Measurements from ENCODE around the gene GPR62. TPM values are rescaled to one million over a fixed set of nuclear protein-coding genes. Genes with fewer than 3 reads are reported as not detected.
A peak's percentile ranks its signal among the peaks of the same experiment; 100 is the strongest.

The GPR62 gene
- total RNA-seq, 6 experiments from 2014 or later = 0.07 to 0.10 TPM; not detected in 4

DNA sequence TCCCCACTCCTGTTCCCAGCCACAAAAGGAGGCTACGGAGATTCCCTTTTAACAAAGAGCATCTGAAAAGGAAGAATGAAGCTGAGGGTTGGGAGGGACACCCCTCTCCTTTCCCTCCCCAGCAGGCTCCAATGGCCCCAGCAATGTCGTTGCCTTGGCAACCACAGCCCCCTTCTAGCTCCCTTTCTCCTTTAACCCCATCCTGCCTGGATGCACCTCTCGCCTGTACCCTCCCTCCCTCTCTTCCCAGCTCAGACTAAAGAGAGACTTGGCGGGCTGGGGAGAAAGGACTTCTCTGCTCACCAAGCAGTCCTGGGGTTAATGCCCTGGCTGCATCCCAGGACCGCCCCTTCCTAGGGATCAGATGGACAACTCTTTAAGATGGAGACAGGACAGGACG, 47.6 kb downstream of the GPR62 start:
- Mint-ChIP-seq H3K27ac (no peak overlapping the region), H3K27me3 (ENCODE audit: insufficient read depth) (peaks cover 5% of the 10 kb centered on the region; the same call in 1 of the 2 replicates), H3K36me3 (ENCODE audit: low read depth) (no peaks in the 10 kb centered on the region), H3K4me1 (ENCODE audit: low read depth) (peaks cover 26% of the 10 kb centered on the region), H3K9me3 (no peaks in the 10 kb centered on the region), H3K4me3 (no peak overlapping the region)
- DNase-seq = no peak
- TF ChIP-seq, protein P1, sequence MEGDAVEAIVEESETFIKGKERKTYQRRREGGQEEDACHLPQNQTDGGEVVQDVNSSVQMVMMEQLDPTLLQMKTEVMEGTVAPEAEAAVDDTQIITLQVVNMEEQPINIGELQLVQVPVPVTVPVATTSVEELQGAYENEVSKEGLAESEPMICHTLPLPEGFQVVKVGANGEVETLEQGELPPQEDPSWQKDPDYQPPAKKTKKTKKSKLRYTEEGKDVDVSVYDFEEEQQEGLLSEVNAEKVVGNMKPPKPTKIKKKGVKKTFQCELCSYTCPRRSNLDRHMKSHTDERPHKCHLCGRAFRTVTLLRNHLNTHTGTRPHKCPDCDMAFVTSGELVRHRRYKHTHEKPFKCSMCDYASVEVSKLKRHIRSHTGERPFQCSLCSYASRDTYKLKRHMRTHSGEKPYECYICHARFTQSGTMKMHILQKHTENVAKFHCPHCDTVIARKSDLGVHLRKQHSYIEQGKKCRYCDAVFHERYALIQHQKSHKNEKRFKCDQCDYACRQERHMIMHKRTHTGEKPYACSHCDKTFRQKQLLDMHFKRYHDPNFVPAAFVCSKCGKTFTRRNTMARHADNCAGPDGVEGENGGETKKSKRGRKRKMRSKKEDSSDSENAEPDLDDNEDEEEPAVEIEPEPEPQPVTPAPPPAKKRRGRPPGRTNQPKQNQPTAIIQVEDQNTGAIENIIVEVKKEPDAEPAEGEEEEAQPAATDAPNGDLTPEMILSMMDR (IDR thresholded peaks at IDR 0.05) = no peak

DNA sequence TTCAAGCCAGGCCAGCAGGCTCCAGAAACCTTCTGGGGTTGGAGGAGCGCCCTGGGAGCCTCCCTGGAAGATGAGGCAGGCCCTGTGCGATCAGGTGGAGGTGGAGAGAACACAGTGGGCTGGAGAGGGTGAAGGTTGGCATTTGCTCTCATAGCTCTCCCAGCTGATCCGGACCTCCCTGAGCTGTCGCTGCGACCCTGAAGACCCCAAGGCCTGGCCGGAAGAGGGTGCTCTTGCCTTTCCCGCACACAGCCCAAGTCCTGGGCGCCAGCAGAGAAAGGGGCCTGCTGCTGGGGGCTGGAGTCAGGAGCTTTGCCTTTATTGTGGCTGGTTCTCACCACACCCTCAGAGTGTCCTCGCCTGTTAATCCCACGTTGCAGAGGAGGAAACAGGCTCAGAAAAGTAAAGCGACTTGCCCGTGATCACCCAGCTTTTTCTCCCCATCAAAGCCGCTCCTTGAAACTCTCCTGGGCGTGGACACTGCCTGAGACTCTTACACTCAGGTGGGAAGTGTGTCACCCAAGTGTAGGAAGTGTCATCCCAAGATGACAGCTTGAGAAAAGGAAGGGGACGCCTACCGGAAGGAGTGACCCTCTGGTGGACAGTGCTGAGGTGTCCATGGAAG, 49.1 kb downstream of the GPR62 start:
- H3K36me3 Mint-ChIP-seq (ENCODE audit: low read depth) = no peaks in the 10 kb centered on the region
- H3K9me3 Mint-ChIP-seq = no peaks in the 10 kb centered on the region
- H3K27ac Mint-ChIP-seq = no peak overlapping the region
- H3K27me3 Mint-ChIP-seq (ENCODE audit: insufficient read depth) = peaks cover 5% of the 10 kb centered on the region; the same call in 1 of the 2 replicates
- no peak for DNase-seq
- H3K4me3 Mint-ChIP-seq = no peak overlapping the region
- TF ChIP-seq, protein P1 (IDR thresholded peaks at IDR 0.05) = peak; percentile 70
- H3K4me1 Mint-ChIP-seq (ENCODE audit: low read depth) = peaks cover 20% of the 10 kb centered on the region

DNA sequence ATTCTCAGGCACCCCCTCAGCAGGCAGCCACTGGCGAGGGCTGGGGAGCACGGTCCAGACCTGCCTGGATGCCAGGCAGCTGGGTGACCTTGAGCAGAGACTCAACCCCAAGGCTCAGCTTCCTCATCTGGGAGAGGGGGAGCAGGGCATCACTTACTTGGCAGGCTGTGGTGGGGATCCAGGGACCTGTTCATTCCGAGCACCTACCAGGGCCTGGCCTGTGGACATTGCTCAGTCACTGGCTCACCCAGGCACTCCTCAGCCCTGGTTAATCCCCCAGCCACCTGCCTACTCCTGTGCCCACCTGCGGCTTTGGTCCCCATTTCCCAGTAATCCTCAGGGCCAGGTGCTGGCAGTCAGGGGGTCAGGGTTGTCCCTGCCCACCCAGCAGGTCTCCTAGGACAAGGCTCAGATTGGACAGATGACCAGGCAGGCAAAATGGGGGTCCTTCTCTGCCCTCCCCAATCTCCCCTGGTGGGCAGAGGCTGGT, 49.8 kb downstream of the GPR62 start:
- no peak for DNase-seq
- Mint-ChIP-seq H3K27ac (peak overlapping the region; percentile 58), H3K4me3 (peak overlapping the region; percentile 32; the same call in 1 of the 2 replicates), H3K4me1 (ENCODE audit: low read depth) (peaks cover 20% of the 10 kb centered on the region), H3K27me3 (ENCODE audit: insufficient read depth) (peaks cover 4% of the 10 kb centered on the region), H3K9me3 (no peaks in the 10 kb centered on the region), H3K36me3 (ENCODE audit: low read depth) (no peaks in the 10 kb centered on the region)
- TF ChIP-seq, protein P1 (IDR thresholded peaks at IDR 0.05) = no peak

DNA sequence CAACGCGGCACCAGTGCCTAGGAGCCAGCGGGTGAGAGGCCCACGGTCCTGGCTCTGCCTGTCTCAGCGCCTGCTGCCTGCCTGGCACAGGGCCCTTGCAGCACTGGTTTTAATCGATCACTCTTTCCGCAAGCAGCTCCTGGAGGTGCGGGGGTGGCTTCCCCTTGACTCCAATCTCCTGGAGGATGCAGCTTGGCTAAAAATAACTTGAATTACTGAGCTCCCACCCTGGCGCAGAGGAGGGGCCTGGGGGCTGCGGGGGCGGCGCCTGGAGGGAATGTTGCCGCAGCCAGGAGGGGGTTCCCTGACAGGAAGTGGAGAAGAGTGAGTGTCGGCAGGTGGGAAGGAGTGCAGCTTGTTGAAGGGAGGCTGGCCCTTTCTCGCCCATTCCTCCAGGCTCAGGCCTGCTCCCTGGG, 50.4 kb downstream of the GPR62 start:
- H3K4me1 Mint-ChIP-seq (ENCODE audit: low read depth) = peaks cover 20% of the 10 kb centered on the region
- peaks cover 5% of the 10 kb centered on the region for H3K27me3 Mint-ChIP-seq (ENCODE audit: insufficient read depth)
- H3K36me3 Mint-ChIP-seq (ENCODE audit: low read depth) = no peaks in the 10 kb centered on the region
- peak overlapping the region; percentile 58 for H3K27ac Mint-ChIP-seq
- no peak for DNase-seq
- no peaks in the 10 kb centered on the region for H3K9me3 Mint-ChIP-seq
- peak overlapping the region; percentile 32 for H3K4me3 Mint-ChIP-seq
- TF ChIP-seq, protein P1 (IDR thresholded peaks at IDR 0.05) = no peak

DNA sequence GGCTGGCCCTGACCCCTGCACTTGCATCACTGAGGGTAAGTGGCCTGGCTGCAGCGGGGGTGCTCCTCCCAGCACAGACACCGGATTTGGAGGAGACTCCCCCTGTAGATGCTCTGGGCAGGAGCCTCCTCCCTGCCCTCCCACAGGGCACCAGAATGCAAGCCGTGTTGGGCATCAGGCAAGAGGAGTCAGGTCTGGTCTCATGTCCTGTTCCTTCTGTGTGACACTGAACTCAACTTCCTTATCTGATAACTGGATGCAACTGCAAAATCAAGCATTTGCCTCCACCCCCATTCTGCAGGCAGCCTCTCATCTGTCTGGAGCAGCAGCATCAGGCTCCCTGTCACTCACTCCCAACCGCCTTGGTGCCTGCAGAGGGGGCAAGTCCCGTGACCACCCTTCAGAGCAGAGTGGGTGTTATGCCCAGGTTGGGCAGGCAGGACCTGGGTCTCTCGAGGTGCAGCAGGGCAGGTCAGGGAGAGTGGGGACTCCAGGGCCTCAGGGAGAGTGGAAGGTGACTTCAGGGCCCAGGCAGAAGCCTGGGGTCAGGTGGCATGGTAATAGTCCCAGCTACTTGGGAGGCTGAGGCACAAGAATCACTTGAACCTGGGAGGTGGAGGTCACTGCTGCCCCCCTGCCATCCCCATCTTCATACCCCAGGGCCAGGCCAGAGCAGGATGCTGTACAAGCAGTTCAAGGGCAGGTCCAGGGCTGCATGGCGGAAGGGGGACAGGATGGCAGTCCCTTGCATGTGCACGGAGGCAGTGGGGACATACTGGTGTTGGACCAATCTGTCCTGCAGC, 51.0 kb downstream of the GPR62 start:
- Mint-ChIP-seq H3K36me3 (ENCODE audit: low read depth) (no peaks in the 10 kb centered on the region), H3K9me3 (no peaks in the 10 kb centered on the region), H3K4me1 (ENCODE audit: low read depth) (peaks cover 20% of the 10 kb centered on the region), H3K4me3 (peak overlapping the region; percentile 32), H3K27ac (peak overlapping the region; percentile 58), H3K27me3 (ENCODE audit: insufficient read depth) (peaks cover 5% of the 10 kb centered on the region)
- TF ChIP-seq, protein P1 (IDR thresholded peaks at IDR 0.05) = no peak
- DNase-seq = no peak

All from HFFc6 (cell line).